Fibroblast of mammary gland (primary cell): ENCODE results near the gene MSI2.

Source experiments
- DNase-seq: peaks from one replicate; pipeline ENCODE4 v3.0.0-alpha.2; 2010; ENCODE audit warnings: low read depth
- H3K4me3 ChIP-seq: 2 replicates; pipeline ENCODE4 v1.5.1; 2011; ENCODE audit warnings: low read depth, mild to moderate bottlenecking, low read length, moderate library complexity; ENCODE audit not compliant: control insufficient read depth
- CTCF ChIP-seq: conservative IDR thresholded peaks from 2 replicates; pipeline ENCODE4 v1.5.1; 2011; ENCODE audit warnings: low read depth, low read length, inconsistent platforms; ENCODE audit not compliant: control insufficient read depth, insufficient read depth

MSI2 gene

GRCh38 chr17:57445772-57446472 is 189.6 kb downstream of the MSI2 start:
- no peak for TF ChIP-seq CTCF
- no peak for DNase-seq
- H3K4me3 ChIP-seq, result no peak overlapping the region

GRCh38 chr17:57447357-57447989 is 191.2 kb downstream of the MSI2 start:
- no peak for DNase-seq
- TF ChIP-seq CTCF, result no peak
- no peak overlapping the region for H3K4me3 ChIP-seq

- H3K4me3 ChIP-seq, result no peak overlapping the region
- TF ChIP-seq CTCF, result no peak
- DNase-seq, result no peak
Measured at GRCh38 chr17:57447990-57448758, 191.9 kb downstream of the MSI2 start.

GRCh38 chr17:57448759-57449283 is 192.5 kb downstream of the MSI2 start:
- DNase-seq, result no peak
- no peak overlapping the region for H3K4me3 ChIP-seq
- TF ChIP-seq CTCF, result no peak

- DNase-seq, result no peak
- no peak for TF ChIP-seq CTCF
- no peak overlapping the region for H3K4me3 ChIP-seq
Measured at GRCh38 chr17:57451191-57451590, 194.9 kb downstream of the MSI2 start.

- no peak for TF ChIP-seq CTCF
- H3K4me3 ChIP-seq, result no peak overlapping the region
- no peak for DNase-seq
Measured at GRCh38 chr17:57451643-57452042, 195.3 kb downstream of the MSI2 start.
